GM18517 (cell line): Measurements from ENCODE around the gene PIF1.
"Not testable (repeated sequence)": the region's sequence is repeated elsewhere in the genome, so short reads cannot be mapped to it uniquely, and the experiment has no call there.

ENCODE experiments used
- ATAC-seq: cut with Tn5 transposase; IDR thresholded peaks from one replicate; pipeline ENCODE4 v1.9.1; 2021; ENCODE audit warnings: mild to moderate bottlenecking, moderate library complexity; ENCODE audit not compliant: unreplicated experiment

Gene PIF1

GRCh38 chr15:64810497-64811326 lies 14.7 kb downstream of the PIF1 start:
- no peak for ATAC-seq

GRCh38 chr15:64809649-64810496 lies 15.6 kb downstream of the PIF1 start:
- ATAC-seq, result no peak

GRCh38 chr15:64808785-64809453 lies 16.5 kb downstream of the PIF1 start:
- no peak for ATAC-seq

- ATAC-seq, result no peak
Observed at GRCh38 chr15:64807751-64808222, 17.7 kb downstream of the PIF1 start.

GRCh38 chr15:64807051-64807749 lies 18.2 kb downstream of the PIF1 start:
- no peak for ATAC-seq

GRCh38 chr15:64806509-64806908 lies 18.9 kb downstream of the PIF1 start:
- no peak for ATAC-seq

GRCh38 chr15:64804619-64805018 lies 20.8 kb downstream of the PIF1 start:
- no peak for ATAC-seq

GRCh38 chr15:64803526-64803925 lies 21.9 kb downstream of the PIF1 start:
- no peak for ATAC-seq

- ATAC-seq, result no peak
Observed at GRCh38 chr15:64800476-64800875, 25.0 kb downstream of the PIF1 start.

GRCh38 chr15:64798905-64799304 lies 26.5 kb downstream of the PIF1 start:
- ATAC-seq, result not testable (repeated sequence)

- not testable (repeated sequence) for ATAC-seq
Observed at GRCh38 chr15:64795921-64796320, 29.5 kb downstream of the PIF1 start.

- not testable (repeated sequence) for ATAC-seq
Observed at GRCh38 chr15:64795299-64795698, 30.1 kb downstream of the PIF1 start.

GRCh38 chr15:64792282-64792681 lies 33.2 kb downstream of the PIF1 start:
- no peak for ATAC-seq

- ATAC-seq, result no peak
Observed at GRCh38 chr15:64791401-64791800, 34.0 kb downstream of the PIF1 start.

GRCh38 chr15:64783796-64784195 lies 41.7 kb downstream of the PIF1 start:
- no peak for ATAC-seq

- ATAC-seq, result no peak
Observed at GRCh38 chr15:64782751-64783150, 42.7 kb downstream of the PIF1 start.

GRCh38 chr15:64781299-64781698 lies 44.1 kb downstream of the PIF1 start:
- no peak for ATAC-seq

- ATAC-seq, result no peak
Observed at GRCh38 chr15:64780600-64781156, 44.8 kb downstream of the PIF1 start.

GRCh38 chr15:64779630-64780029 lies 45.8 kb downstream of the PIF1 start:
- ATAC-seq, result no peak

GRCh38 chr15:64779024-64779423 lies 46.4 kb downstream of the PIF1 start:
- ATAC-seq, result no peak
